ENCODE results near the gene LOX. TPM values are rescaled to one million over a fixed set of nuclear protein-coding genes. Genes with fewer than 3 reads are reported as not detected.

The LOX gene
- total RNA-seq, 1 experiment from 2014 or later = 0.12 TPM

- POLR2A ChIA-PET = no interaction called here
- intact Hi-C loops (cut with micrococcal nuclease) = no loop called here
- no peak for TF ChIP-seq ATF3 (IDR thresholded peaks at IDR 0.05)
- TF ChIP-seq REST (IDR thresholded peaks at IDR 0.05; ENCODE audit: low read depth) = no peak
- no peak for TF ChIP-seq ZFX (IDR thresholded peaks at IDR 0.05)
- no peak for TF ChIP-seq SRF (IDR thresholded peaks at IDR 0.05; ENCODE audit: low read depth)
- no peak for TF ChIP-seq EZH2 (IDR thresholded peaks at IDR 0.05)
- TF ChIP-seq FOSL1 (IDR thresholded peaks at IDR 0.05; ENCODE audit: low read depth) = no peak
- DNase-seq (ENCODE audit: low read depth, low spot score) (no peak), ATAC-seq (no peak)
- Histone ChIP-seq H3K79me2 (ENCODE audit: insufficient read depth, low read length) (no peaks in the 10 kb centered on the region), H3K27me3 (ENCODE audit: insufficient read depth, low read length) (no peaks in the 10 kb centered on the region), H3K9me3 (ENCODE audit: control insufficient read depth in 1 of 2, insufficient read depth in 1 of 2, low read depth in 1 of 2, low read length in 2 of 2) (no peaks in the 10 kb centered on the region), H3K9ac (ENCODE audit: low read length) (no peak overlapping the region), H3K4me2 (ENCODE audit: low read length) (no peak overlapping the region), H4K20me1 (ENCODE audit: insufficient read depth) (no peaks in the 10 kb centered on the region), H2AFZ (ENCODE audit: low read depth, low read length, poor library complexity, severe bottlenecking) (no peak overlapping the region), H3K4me3 (replicated peaks in 1 of 2; ENCODE audit: low read depth in 1 of 2, low read length in 2 of 2) (no peak overlapping the region), H3K4me1 (ENCODE audit: control insufficient read depth in 1 of 2, insufficient read depth in 2 of 2, low read length in 2 of 2) (no peaks in the 10 kb centered on the region), H3K9me2 (ENCODE audit: insufficient read depth) (no peaks in the 10 kb centered on the region), H3K36me3 (ENCODE audit: control insufficient read depth in 1 of 2, insufficient read depth in 2 of 2, low read length in 2 of 2) (no peaks in the 10 kb centered on the region), H3K27ac (ENCODE audit: low read depth, low read length) (no peak overlapping the region)
- CTCF ChIA-PET = no interaction called here
- RAD21 ChIA-PET (ENCODE audit: low non-redundant PET in 1 of 2, low total read pairs in 2 of 2, uncharacterized antibody in 2 of 2, unreplicated experiment in 2 of 2) = no interaction called here
- no TSS peak for BruUV-seq (replicated peaks)
These were observed 5.5 kb upstream of the LOX start for GRCh38 chr5:122083535-122083934.

GRCh38 chr5:122081541-122081940 lies 3.5 kb upstream of the LOX start:
- ATAC-seq = no peak
- TF ChIP-seq ZFX (IDR thresholded peaks at IDR 0.05) (no peak), YY1 (IDR thresholded peaks at IDR 0.05; ENCODE audit: extremely low read depth, insufficient replicate concordance, low read depth, low read length) (no peak)
- Histone ChIP-seq H3K79me2 (ENCODE audit: insufficient read depth, low read length) (no peaks in the 10 kb centered on the region), H3K4me2 (ENCODE audit: low read length) (no peak overlapping the region), H3K4me3 (replicated peaks in 1 of 2; ENCODE audit: low read depth in 1 of 2, low read length in 2 of 2) (no peak overlapping the region), H3K4me1 (ENCODE audit: control insufficient read depth in 1 of 2, insufficient read depth in 2 of 2, low read length in 2 of 2) (no peaks in the 10 kb centered on the region), H3K9ac (ENCODE audit: low read length) (no peak overlapping the region), H4K20me1 (ENCODE audit: insufficient read depth) (no peaks in the 10 kb centered on the region), H3K27ac (ENCODE audit: low read depth, low read length) (no peak overlapping the region), H3K9me3 (ENCODE audit: control insufficient read depth in 1 of 2, insufficient read depth in 1 of 2, low read depth in 1 of 2, low read length in 2 of 2) (no peaks in the 10 kb centered on the region), H3K27me3 (ENCODE audit: insufficient read depth, low read length) (no peaks in the 10 kb centered on the region), H2AFZ (ENCODE audit: low read depth, low read length, poor library complexity, severe bottlenecking) (no peak overlapping the region), H3K9me2 (ENCODE audit: insufficient read depth) (no peaks in the 10 kb centered on the region), H3K36me3 (ENCODE audit: control insufficient read depth in 1 of 2, insufficient read depth in 2 of 2, low read length in 2 of 2) (no peaks in the 10 kb centered on the region)
- RAD21 ChIA-PET (ENCODE audit: low non-redundant PET in 1 of 2, low total read pairs in 2 of 2, uncharacterized antibody in 2 of 2, unreplicated experiment in 2 of 2) = no interaction called here
- POLR2A ChIA-PET = no interaction called here
- DNase-seq (ENCODE audit: low read depth, low spot score) = no peak
- intact Hi-C loops (cut with micrococcal nuclease) = no loop called here
- no TSS peak for BruUV-seq (replicated peaks)
- CTCF ChIA-PET = interaction anchor here (2.0 kb wide), 1 partner anchor 20 kb away, joined by 5 read pairs; no protein-coding TSS in a partner anchor
